HG03520 (cell line): ENCODE results near the gene FRK.
"Not testable (repeated sequence)": the region's sequence is repeated elsewhere in the genome, so short reads cannot be mapped to it uniquely, and the experiment has no call there.

Source experiments
- ATAC-seq: cut with Tn5 transposase; IDR thresholded peaks from one replicate; pipeline ENCODE4 v1.9.1; 2021; ENCODE audit warnings: mild to moderate bottlenecking, moderate library complexity; ENCODE audit not compliant: unreplicated experiment

FRK gene

DNA sequence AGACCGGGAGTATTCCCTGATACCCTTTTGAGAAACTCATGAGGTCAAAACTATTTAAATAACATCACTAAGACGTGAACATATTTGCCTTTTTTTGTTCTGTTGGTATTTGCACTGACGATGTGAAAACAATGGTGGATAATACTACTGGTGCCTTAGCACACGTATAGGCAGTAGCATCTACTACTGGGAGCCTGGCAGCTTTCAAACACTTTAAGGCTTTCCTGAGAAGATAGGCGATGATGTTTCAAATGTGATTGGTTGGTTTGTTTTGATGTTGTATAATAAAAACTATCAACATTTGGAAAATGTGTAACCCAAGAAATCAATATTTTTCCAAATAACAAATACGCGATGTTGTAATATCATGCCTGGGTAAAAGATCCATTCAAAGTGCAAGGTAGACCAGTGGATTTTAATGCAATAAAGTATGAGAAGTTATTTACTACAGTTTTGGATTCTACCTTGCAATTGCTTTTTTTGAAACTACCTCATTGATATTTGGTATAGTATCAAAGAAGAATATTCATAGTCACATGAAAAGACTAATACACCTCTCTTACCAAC, 166.2 kb downstream of the FRK start:
- no peak for ATAC-seq

DNA sequence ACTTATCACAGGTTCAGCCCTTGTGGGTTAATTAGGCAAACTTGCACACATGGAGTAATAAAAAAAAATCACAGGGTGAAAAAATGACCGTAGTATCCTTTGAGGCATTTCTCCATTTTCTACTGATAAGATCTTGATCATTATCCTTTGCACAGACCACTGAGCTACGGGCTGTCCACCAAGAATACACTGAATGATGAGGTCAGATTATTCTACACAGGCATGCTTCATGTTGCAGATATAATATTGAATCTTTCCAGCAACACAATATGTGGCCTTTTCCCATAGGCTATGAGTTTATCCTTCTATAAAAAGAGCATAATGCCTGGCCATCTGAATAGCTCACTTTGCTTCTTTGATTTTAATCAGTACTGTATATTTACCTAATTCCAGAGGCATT, 168.9 kb downstream of the FRK start:
- no peak for ATAC-seq

DNA sequence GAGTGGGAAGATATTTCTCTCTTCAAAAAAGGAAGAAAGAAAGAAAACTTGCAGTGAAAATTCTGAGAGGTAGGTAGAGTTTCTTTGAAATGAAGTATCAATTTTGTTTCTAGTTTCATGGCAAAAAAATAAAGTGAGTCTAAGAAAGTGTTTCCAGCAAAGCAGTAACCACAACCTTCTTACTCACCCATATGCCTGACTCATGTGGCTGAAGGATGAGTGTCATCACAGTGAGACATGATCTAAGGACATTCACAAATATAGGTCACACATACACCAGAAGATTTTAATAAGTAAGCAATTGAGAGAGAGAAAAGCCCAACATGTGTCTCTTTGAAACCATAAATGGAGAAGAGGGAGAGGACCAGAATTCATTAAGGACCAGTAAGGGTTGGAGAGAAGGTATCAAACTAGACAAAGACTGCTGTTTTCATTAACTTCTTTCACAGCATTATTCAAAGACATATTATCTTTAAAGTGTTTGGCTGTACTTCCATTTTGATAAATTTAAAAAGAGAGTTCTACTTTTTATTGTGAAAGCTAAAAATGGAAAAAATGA, 169.5 kb downstream of the FRK start:
- peak; percentile 99 for ATAC-seq

DNA sequence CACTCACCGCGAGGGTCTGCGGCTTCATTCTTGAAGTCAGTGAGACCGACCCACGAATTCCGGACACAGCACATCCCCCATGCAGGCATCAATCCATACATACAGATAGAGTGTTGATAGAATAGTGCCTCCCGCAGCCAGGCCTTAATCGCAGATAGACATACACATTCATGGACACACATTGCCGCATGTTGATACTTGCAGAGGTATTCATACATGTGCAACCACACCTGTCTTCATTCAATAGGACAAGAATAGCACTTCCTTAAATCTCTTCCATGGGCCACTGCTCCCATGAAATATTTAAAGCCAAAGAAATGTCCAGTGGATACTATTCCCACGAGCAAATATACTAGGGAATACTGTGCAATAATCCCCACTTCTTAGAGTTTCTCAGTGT, 170.5 kb downstream of the FRK start:
- ATAC-seq, result no peak

DNA sequence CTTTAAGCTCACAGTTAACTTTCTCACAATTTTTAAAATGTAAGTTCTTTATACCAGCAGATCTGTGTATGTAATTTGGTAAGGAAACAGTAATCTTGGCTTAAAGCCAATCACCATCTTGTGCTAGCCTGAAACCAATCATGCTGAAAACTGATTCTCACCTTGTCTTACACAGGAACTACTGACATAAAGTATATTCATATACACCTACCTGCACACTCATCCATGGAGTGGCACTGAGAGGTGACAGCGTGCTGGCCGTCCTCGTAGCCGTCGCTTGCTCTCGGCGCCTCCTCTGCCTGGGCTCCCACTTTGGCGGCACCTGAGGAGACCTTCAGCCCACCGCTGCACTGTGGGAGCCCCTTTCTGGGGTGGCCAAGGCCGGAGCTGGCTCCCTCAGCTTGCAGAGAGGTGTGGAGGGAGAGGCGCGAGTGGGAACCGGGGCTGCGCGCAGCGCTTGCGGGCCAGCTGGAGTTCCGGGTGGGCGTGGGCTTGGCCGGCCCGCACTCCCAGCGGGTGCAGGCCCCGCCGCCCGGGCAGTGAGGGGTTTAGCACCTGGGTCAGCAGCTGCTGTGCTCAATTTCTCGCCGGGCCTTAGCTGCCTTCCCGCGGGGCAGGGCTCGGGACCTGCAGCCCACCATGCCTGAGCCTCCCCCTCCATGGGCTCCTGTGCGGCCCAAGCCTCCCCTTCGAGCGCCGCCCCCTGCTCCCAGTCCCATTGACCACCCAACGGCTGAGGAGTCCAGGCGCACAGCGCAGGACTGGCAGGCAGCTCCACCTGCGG, 171.8 kb downstream of the FRK start:
- ATAC-seq, result not testable (repeated sequence)

DNA sequence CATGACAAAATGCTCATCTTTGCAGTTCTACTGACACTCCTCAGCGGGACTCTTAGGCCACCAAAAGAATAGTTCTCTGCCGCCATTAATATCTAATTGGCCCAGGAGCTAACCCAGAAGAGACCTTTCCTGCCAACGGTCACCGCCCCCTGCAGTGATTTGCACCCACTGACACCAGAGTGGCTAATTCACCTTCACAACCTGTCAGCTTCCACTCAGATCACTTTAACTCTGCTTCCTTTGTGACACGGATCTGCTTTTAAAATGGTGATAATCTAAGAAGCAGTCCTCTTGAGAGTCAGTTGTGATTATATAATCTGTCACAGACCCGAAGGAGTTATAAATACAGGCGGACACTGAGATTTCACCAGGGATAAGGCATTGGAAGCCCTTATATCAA, 172.8 kb downstream of the FRK start:
- ATAC-seq, result no peak

DNA sequence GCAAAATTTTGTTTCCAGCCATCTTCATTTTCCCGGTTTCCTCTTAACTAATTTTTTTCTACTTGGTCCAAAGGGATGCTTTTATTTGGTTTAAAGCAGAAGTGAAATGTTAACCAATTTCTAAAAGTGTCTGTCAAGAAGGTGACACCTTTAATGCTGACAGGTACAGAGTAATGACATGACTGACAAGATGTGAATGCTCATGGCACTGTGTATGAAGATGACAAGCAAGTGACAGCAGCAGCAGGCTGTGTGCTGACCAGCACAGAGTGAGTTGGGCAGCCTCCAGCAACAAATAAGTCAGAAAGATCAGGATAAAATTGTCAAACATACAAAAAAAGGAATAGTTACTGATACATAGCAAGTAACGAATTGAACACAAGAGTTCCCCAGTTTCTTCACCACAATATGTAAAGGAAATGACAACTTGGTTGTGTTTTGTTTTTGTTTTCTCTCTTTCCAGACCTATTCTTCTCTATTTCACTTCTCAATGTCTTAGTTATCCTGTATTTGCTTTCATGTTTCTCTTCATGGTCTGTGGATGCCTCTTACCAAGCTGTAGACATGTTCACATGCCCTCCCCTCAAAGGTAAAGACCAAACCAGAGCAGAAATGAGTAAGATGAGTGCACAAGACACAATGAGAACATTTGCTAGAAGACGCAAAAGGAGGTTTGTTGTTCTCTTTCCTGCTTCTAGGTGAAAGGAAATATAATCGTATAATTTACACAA, 174.9 kb downstream of the FRK start:
- peak; percentile 44 for ATAC-seq

DNA sequence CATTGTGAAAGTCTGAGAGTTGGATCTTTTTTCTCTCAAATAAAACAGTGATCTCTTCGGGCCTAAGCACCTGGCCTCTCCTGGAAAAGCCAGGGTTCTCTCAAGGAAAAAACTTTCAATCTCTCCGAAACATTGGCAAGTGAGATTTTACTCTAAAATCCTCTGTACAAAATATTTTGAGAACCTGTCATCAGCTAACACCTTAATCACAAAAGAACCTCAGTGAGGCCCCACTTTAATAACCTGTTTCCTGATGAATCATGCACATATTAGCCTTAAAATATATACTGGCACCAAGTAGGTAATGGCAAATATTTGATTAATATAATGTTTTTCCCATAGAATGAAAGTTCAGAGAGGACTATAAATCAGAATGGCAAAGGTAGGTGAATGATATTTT, 177.9 kb downstream of the FRK start:
- ATAC-seq, result no peak

DNA sequence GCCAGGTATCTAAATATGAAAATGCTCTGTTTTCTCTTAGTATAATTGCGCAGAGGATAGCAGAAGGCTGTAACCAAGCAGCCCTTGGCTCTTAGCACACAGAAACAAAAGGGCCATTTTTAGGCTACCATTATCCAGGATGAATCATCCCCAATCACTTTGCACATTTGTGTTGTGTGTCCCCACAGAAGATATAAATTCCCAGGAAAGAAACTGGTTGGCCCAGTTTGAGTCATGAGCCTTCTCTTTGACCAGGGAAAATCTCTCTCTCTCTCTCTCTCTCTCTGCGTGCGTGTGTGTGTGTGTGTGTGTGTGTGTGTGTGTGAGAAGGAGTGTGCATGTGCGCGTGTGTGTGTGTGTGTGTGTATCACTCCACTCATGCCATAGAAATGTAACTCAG, 178.5 kb downstream of the FRK start:
- no peak for ATAC-seq
